ENCODE data around the gene MRPL48.

Gene MRPL48

GRCh38 chr11:73893041-73893440 is 105.4 kb downstream of the MRPL48 start:
- no peak for DNase-seq (ENCODE audit: low spot score)

GRCh38 chr11:73894725-73895335 is 107.2 kb downstream of the MRPL48 start:
- no peak for DNase-seq (ENCODE audit: low spot score)

- DNase-seq (ENCODE audit: low spot score): no peak
Observed at GRCh38 chr11:73902303-73902702, 114.6 kb downstream of the MRPL48 start.

GRCh38 chr11:73907191-73907590 is 119.5 kb downstream of the MRPL48 start:
- DNase-seq (ENCODE audit: low spot score): peak; percentile 72

- no peak for DNase-seq (ENCODE audit: low spot score)
Observed at GRCh38 chr11:73912026-73912425, 124.4 kb downstream of the MRPL48 start.

- no peak for DNase-seq (ENCODE audit: low spot score)
Observed at GRCh38 chr11:73913472-73913871, 125.8 kb downstream of the MRPL48 start.

GRCh38 chr11:73914284-73914683 is 126.6 kb downstream of the MRPL48 start:
- DNase-seq (ENCODE audit: low spot score): no peak
